Endodermal cell (in vitro differentiated cells): Measurements from ENCODE around the gene C20orf144. TPM values are rescaled to one million over a fixed set of nuclear protein-coding genes. Genes with fewer than 3 reads are reported as not detected.
A peak's percentile ranks its signal among the peaks of the same experiment; 100 is the strongest.

Experiments
- DNase-seq: peaks from one replicate; pipeline ENCODE4 v3.0.0-alpha.2; 2017
- H3K27ac ChIP-seq: 2 replicates; pipeline ENCODE4 v1.5.1; 2013; ENCODE audit warnings: mild to moderate bottlenecking, low read depth, low read length, moderate library complexity
- H3K27me3 ChIP-seq: 2 replicates; pipeline ENCODE4 v1.6.1; 2013; ENCODE audit warnings: mild to moderate bottlenecking, low read length, moderate library complexity; ENCODE audit not compliant: insufficient read depth, control insufficient read depth, poor library complexity, severe bottlenecking
- H3K36me3 ChIP-seq: 2 replicates; pipeline ENCODE4 v1.7.0; 2013; ENCODE audit warnings: mild to moderate bottlenecking, low read length, moderate library complexity; ENCODE audit not compliant: control insufficient read depth, insufficient read depth
- H3K4me1 ChIP-seq: one replicate; pipeline ENCODE4 v1.7.0; 2013; ENCODE audit warnings: low read length; ENCODE audit not compliant: control insufficient read depth, insufficient read depth
- H3K4me3 ChIP-seq: 2 replicates; pipeline ENCODE4 v1.5.1; 2013; ENCODE audit warnings: mild to moderate bottlenecking, low read length, moderate library complexity
- H3K9ac ChIP-seq: 2 replicates; pipeline ENCODE4 v1.6.1; 2013; ENCODE audit warnings: mild to moderate bottlenecking, low read length, moderate library complexity; ENCODE audit not compliant: poor library complexity, severe bottlenecking; ENCODE audit errors: extremely low read depth
- H3K9me3 ChIP-seq: 2 replicates; pipeline ENCODE4 v1.6.1; 2013; ENCODE audit warnings: mild to moderate bottlenecking, low read length, moderate library complexity; ENCODE audit not compliant: control insufficient read depth
- H3K27ac Mint-ChIP-seq: 2 replicates; pipeline ENCODE4 v1.8.0; 2020; ENCODE audit warnings: mixed read lengths
- H3K27me3 Mint-ChIP-seq: 2 replicates; pipeline ENCODE4 v1.8.0; 2021; ENCODE audit warnings: mild to moderate bottlenecking, mixed read lengths; ENCODE audit not compliant: insufficient read depth
- H3K36me3 Mint-ChIP-seq: 2 replicates; pipeline ENCODE4 v1.8.0; 2020; ENCODE audit warnings: low read depth, mixed read lengths
- H3K4me1 Mint-ChIP-seq: 2 replicates; pipeline ENCODE4 v1.8.0; 2020; ENCODE audit warnings: mixed read lengths
- H3K4me3 Mint-ChIP-seq: 2 replicates; pipeline ENCODE4 v1.8.0; 2020; ENCODE audit warnings: mild to moderate bottlenecking, moderate library complexity, mixed read lengths
- H3K9me3 Mint-ChIP-seq: 2 replicates; pipeline ENCODE4 v1.8.0; 2020; ENCODE audit warnings: mild to moderate bottlenecking, mixed read lengths
- WGBS, 2 experiments: methylation state at CpG; one replicate each; pipeline versions ENCODE4 v1.1.5 to v1.1.7; 2013; ENCODE audit warnings: missing lambda C conversion rate in 2 of 2, mixed read lengths in 1 of 2; ENCODE audit not compliant: insufficient coverage in 1 of 2, insufficient read length in 1 of 2; 5-methylcytosine and 5-hydroxymethylcytosine counted together
- total RNA-seq, 2 donors: library from RNA; stranded (reverse); fragmentation: NEBNext Ultra II Directional in 1 of 2; extraction: Animal tissue kit (Norgen Biotek cat#: 25700) in 1 of 2; gene quantifications; 2 replicates in 1 of 2; 3 replicates in 1 of 2; pipeline ENCODE4 v1.2.1, GENCODE V29; 2021
- TF ChIP-seq, protein P1 (sequence below): fragments of 200-600 bp; sonication (generic); conservative IDR thresholded peaks from 2 replicates; pipeline ENCODE4 v1.5.0; 2021; ENCODE audit warnings: antibody characterized with exemption, mild to moderate bottlenecking

Gene C20orf144
- total RNA-seq, 2 donors from 2014 or later: 0.44 TPM; not detected in 1

DNA sequence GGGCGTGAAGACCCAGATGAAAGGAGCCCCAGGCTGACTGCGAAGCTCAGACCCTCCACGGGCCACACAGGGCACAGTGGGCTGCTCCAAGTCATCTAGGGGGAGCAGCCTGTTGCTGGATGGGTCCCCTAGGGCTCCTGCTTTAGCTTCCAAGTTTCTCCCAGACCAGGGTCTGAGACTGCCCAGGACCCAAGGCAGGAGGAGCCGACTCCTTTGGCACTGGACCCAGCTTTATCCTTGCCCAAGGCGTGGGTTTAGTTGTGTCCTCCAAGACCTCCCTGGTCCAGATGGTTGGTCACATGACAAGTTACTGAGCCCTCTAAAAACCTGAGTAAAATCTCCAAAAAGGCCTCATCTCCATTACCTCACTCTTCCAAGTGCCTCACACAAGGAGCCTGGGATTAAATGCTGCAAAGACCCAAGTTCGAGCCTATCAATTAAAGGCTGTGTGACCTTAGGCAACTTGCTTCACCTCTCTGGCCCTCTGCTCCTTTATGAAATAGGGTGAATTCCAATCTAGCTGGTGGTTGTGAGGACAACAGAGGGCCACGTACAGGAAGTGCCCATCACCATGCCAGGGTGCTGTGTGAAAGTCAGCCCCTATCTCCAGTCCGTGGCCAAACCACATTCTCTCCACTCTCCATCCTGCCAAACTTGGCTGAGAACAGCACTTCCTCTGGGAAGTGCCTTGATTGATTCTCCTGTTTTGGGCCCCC lies 9.6 kb downstream of the C20orf144 start:
- no peak overlapping the region for H3K27ac Mint-ChIP-seq
- H3K4me1 Mint-ChIP-seq: peaks cover 30% of the 10 kb centered on the region
- H3K9me3 ChIP-seq: no peaks in the 10 kb centered on the region

DNA sequence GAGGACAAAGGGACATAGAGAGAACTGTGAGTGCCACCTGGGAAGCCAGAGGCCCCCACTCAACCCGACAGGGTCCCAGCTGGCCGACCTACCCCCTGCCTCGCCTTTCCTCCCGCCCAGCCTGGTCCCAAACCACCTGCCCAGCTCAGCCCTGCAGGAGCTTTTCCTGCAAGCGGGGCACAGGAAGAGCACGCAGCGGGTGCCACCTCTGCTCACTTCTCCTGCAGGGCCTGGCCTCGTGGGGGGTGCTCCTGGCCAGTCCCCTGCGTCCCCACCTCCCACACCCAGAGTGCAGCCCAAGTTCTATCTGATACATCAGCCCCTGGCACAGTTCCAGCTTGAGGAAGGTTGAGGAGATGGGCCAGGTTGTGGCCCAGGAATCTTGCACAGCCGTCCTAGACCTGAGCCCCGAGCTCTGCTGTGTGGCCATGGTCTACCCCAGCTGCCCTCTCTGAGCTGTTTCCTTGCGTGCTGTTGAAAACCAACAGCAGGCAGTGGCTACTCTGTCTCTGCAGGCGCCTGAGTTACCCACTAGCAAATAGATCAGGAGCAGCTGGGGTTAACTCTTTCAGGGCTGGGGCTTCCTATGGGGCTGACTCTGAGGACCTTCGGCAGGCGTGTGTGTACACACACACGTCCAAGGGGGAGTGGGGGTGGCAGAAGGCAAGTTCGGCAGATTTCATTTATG lies 10.4 kb downstream of the C20orf144 start:
- Mint-ChIP-seq H3K36me3 (peaks cover 55% of the 10 kb centered on the region), H3K27ac (peak overlapping the region; percentile 41), H3K27me3 (peaks cover 2% of the 10 kb centered on the region), H3K4me3 (peak overlapping the region; percentile 93), H3K4me1 (peaks cover 30% of the 10 kb centered on the region), H3K9me3 (no peaks in the 10 kb centered on the region)
- peaks cover 29% of the 10 kb centered on the region for H3K36me3 ChIP-seq
- WGBS, 2 experiments: 58 to 78% methylated on average over 7 to 17 of the region's 17 CpGs
- H3K9me3 ChIP-seq: no peaks in the 10 kb centered on the region
- no peak overlapping the region for H3K27ac ChIP-seq
- peaks cover 13% of the 10 kb centered on the region for H3K4me1 ChIP-seq
- no peak overlapping the region for H3K9ac ChIP-seq
- H3K27me3 ChIP-seq: no peaks in the 10 kb centered on the region
- peak overlapping the region; percentile 87 for H3K4me3 ChIP-seq
- TF ChIP-seq, protein P1, sequence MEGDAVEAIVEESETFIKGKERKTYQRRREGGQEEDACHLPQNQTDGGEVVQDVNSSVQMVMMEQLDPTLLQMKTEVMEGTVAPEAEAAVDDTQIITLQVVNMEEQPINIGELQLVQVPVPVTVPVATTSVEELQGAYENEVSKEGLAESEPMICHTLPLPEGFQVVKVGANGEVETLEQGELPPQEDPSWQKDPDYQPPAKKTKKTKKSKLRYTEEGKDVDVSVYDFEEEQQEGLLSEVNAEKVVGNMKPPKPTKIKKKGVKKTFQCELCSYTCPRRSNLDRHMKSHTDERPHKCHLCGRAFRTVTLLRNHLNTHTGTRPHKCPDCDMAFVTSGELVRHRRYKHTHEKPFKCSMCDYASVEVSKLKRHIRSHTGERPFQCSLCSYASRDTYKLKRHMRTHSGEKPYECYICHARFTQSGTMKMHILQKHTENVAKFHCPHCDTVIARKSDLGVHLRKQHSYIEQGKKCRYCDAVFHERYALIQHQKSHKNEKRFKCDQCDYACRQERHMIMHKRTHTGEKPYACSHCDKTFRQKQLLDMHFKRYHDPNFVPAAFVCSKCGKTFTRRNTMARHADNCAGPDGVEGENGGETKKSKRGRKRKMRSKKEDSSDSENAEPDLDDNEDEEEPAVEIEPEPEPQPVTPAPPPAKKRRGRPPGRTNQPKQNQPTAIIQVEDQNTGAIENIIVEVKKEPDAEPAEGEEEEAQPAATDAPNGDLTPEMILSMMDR: no peak
- DNase-seq: no peak

More for the DNA sequence above, 9.6 kb downstream of the C20orf144 start:
- no peak overlapping the region for H3K9ac ChIP-seq
- WGBS, 2 experiments: 91 to 94% methylated on average over 5 to 8 of the region's 8 CpGs
- Mint-ChIP-seq H3K9me3 (no peaks in the 10 kb centered on the region), H3K27me3 (peaks cover 2% of the 10 kb centered on the region), H3K4me3 (peak overlapping the region; percentile 93), H3K36me3 (peaks cover 50% of the 10 kb centered on the region)
- no peak for DNase-seq
- peaks cover 27% of the 10 kb centered on the region for H3K36me3 ChIP-seq
- H3K4me1 ChIP-seq: peaks cover 13% of the 10 kb centered on the region
- TF ChIP-seq, protein P1: no peak
- no peak overlapping the region for H3K4me3 ChIP-seq
- H3K27ac ChIP-seq: no peak overlapping the region
- H3K27me3 ChIP-seq: no peaks in the 10 kb centered on the region

DNA sequence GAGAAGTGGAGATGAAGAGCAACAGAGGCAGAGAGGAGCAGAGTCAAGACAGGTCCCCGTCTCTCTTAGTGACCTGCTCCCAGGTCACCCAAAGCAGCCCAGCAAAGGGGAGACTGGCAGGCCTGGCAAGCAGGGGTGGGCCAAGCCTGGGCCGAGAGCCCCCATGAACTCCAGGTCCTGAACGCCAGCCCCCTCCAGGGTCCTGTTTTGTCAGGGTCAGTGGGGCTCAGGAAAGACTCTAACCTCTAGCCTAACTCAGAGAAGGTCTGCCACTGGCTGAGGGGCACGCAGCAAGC lies 10.9 kb downstream of the C20orf144 start:
- peak overlapping the region; percentile 87 for H3K4me3 ChIP-seq
- DNase-seq: peak; percentile 61
- Mint-ChIP-seq H3K36me3 (peaks cover 59% of the 10 kb centered on the region), H3K4me3 (peak overlapping the region; percentile 93), H3K27me3 (peaks cover 2% of the 10 kb centered on the region), H3K9me3 (no peaks in the 10 kb centered on the region), H3K27ac (peak overlapping the region; percentile 41), H3K4me1 (peaks cover 30% of the 10 kb centered on the region)
- peaks cover 13% of the 10 kb centered on the region for H3K4me1 ChIP-seq
- peaks cover 33% of the 10 kb centered on the region for H3K36me3 ChIP-seq
- H3K27ac ChIP-seq: no peak overlapping the region
- TF ChIP-seq, protein P1: no peak
- peak overlapping the region; percentile 70 for H3K9ac ChIP-seq
- 66 to 67% methylated on average over 1 to 4 of the region's 4 CpGs for WGBS, 2 experiments
- no peaks in the 10 kb centered on the region for H3K9me3 ChIP-seq
- no peaks in the 10 kb centered on the region for H3K27me3 ChIP-seq
